UCSD-AML1 (cell line): ENCODE results near the gene RNF115.

Experiments used
- DNase-seq: peaks from one replicate; lab custom pipeline; 2025; ENCODE audit not compliant: unreplicated experiment; lab: John Stamatoyannopoulos, UW

RNF115 gene

DNA sequence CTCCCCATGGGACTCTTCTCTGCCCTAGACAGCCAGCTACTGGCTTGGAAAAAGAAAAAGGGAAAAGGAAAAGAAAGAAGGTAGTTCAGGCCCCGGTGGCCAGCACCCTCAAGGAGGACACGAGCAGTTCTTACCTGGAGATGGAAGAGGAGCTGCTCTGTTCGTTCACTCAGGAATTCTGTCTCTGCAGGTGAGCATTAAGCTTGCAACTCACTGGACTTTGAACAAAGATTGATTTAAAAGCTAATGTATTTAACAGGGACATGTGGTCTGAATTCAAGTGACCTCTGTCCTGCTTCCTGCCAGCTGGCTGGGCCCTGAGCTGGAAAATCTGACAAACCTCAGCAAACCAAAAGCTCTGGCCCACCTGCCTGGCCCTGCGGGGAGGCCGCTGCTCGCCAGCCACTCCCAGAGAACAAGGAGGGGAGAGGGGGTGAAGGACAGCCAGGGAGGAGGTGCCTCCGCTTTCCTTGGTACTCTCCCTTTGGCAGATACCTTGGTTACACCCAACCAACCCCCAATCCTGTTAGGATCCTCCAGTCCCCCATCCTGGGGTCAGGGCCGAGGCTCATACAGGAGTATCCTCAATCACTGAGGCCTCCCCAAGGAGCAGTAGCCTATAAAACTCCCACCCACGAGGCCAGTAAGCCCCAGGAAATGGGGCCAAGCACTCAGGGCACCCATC, 116.6 kb downstream of the RNF115 start, which contains the start of gene PDZK1:
TSS of gene PDZK1 (minus strand) at position 186 of the 685 bp plus-strand sequence. CDS start 19,347 bp downstream, outside the sequence.
- DNase-seq: no peak

DNA sequence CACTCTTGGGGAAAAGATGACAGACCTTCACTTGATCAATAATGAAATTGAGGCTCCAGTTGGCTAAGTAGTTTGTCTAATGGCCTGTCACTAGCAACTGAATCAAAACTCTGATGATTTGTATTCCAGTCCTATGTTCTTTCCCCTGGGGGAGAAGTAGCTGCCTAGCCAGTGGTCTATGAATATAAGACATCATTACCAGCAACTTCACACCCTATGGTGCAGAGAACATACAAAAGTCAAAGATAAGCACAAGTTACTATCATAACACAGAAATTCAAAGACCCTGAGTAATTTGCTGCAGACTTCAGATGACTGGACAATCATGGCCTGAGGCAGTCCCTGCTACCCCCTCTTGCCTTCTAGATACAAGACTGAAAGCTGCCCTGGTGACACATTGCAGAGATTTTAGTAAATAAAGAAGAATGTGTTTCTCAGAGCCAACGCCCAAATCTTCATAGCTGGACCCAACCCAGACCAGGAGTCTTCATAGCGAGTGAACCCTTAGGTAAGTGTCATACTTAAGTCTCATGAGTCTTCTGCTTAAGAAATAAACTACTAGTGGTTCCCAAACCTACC, 117.7 kb downstream of the RNF115 start:
- no peak for DNase-seq

DNA sequence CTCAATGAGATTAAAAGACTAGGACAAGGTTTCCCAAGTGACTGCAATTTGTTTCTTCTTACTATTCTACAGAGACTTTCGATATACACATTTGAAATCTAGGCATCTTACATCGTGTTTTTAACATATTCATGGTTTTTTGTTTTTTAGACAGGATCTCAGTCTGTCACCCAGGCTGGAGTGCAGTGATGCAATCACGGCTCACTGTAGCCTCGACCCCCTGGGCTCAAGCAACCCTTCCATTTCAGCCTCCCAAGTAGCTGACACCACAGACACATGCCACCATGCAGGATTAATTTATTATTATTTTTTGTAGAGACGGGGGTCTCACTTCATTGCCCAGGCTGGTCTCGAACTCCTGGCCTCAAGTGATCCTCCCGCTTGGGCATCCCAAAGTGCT, 118.3 kb downstream of the RNF115 start:
- no peak for DNase-seq

DNA sequence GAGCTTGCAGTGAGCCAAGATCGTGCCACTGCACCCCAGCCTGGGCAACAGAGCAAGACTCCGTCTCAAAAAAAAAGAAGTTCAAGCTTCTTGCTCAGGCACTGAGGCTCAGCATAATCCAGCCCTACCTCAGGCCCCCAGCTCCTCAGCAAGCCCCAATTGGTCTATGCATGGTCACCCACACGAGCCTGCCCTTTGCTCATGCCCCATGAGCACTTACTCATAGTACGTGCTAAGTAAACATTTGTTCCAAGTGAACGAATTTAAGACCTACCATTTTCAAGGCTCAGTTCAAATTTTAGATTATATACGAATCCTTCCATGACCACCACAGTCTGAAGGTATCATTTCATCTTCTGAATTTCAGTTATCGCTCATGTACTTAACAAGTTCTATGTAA, 121.1 kb downstream of the RNF115 start:
- no peak for DNase-seq

DNA sequence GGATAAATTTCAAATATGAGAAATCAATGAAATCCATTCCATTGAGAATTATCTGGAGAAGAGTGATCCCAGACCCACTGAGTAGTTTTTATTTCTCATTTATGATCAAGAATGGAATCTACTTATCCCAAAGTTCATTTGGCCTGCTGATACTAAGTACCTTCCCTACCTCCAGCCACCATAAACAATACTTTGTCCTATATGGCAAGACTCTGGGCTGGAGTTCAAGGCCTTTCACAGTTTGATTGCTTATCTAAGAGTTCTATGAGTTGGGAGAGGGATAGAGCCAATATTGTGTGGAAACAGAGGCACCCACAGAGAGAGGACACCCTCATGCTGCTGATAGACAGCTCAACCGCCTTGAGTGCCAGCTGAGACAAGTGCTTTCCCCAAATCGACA, 121.8 kb downstream of the RNF115 start:
- no peak for DNase-seq

DNA sequence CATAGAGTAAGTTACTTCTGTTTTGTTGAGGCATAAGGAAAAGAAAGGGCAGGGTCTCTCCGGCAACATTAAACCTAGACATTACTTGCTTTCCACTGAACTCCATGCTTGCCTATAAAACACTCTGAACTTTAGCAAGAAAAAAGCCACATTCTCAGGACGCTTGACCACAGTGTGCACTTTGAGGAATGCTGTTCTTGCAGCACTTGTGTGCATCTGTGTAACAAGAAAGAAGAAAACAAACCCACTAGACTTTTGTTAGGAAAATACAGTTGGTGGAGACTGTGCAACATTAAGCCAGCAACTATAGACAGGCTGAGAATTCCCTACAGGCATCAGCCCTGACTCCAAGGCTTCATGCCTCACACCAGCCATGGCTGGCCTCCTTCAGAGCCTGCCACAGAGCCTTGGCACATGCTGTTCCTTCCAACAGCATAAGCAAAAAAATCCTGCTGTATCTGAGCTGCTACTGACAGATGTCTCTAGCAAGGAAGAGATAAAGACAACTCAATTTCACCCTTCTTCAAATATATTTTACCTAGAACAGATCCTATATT, 122.5 kb downstream of the RNF115 start:
- DNase-seq: no peak

DNA sequence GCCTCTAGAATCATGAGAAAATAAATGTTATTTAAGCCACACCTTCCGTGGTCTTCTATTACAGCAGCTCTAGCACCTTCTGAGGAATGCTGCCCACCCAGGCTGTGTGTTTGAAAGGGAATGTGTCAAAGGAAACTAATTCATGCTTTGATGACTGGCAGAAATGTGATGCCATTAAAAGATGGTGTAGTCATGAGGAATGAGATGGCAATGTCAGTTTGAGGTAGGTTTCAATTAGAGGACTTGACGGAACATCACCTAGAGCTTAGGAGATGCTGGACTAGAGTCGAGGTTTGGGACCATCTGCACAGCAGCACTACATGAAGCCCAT, 127.3 kb downstream of the RNF115 start:
- DNase-seq: no peak

DNA sequence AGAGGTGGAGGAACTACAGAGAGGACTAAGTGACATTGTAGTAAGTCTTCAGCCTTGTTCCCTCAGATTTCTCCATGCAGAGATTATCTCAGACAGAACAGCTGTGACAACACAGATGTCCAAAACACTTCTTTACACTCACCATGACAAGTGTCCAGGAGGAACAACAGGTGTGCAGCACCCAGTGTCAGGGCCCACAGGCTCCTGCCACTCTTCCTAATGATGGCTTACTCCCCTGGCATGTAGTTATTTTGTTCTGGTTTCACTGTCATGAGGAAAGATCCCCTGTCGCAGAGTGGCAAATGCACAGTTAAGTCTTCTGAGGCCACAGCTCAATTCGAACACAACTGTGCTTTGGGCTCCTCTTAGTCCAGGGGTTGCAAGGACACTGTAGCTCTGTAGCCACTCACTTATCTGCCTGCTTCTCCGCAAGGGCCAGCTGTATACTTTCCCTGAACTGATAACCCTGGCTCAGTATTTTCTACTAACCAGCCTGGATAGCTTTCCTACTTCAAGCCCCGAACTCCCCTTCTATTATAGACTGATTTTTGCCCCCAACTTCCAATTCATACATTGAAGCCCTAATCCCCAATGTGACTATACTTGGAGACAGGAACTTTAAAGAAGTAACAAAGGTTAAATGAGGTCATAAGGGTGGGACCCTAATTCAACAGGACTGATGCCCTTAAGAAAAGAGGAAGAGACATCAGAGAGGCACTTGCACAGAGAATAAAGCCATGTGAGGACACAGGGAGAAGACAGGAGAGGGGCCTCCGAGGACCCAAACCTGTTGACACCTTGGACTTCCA, 127.9 kb downstream of the RNF115 start:
- no peak for DNase-seq

DNA sequence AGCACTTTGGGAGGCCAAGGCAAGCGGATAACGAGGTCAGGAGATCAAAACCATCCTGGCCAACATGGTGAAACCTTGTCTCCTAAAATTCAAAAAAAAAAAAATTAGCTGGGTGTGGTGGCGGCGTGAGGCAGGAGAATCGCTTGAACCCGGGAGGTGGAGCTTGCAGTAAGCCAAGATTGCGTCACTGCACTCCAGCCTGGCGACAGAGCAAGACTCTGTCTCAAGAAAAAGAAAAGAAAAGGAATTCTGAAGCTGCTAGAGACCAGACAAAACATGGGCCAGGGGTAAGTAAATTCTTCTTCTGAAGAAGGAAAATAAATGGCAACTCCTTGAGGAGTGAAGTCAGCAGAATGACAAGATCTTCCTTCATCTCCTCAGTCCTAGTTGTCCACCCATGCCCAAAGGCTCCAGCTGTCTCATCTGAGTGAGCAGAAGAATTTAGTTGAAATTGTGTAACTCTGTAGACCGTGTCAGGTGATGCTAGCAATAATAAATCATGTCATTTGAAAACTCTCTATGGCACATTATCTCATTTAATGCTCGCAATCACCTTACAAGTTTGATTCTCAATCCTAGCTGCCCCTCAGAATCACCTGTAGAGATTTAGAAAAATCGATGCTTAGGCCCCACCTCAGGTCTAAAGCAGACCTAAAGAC, 131.0 kb downstream of the RNF115 start:
- no peak for DNase-seq

DNA sequence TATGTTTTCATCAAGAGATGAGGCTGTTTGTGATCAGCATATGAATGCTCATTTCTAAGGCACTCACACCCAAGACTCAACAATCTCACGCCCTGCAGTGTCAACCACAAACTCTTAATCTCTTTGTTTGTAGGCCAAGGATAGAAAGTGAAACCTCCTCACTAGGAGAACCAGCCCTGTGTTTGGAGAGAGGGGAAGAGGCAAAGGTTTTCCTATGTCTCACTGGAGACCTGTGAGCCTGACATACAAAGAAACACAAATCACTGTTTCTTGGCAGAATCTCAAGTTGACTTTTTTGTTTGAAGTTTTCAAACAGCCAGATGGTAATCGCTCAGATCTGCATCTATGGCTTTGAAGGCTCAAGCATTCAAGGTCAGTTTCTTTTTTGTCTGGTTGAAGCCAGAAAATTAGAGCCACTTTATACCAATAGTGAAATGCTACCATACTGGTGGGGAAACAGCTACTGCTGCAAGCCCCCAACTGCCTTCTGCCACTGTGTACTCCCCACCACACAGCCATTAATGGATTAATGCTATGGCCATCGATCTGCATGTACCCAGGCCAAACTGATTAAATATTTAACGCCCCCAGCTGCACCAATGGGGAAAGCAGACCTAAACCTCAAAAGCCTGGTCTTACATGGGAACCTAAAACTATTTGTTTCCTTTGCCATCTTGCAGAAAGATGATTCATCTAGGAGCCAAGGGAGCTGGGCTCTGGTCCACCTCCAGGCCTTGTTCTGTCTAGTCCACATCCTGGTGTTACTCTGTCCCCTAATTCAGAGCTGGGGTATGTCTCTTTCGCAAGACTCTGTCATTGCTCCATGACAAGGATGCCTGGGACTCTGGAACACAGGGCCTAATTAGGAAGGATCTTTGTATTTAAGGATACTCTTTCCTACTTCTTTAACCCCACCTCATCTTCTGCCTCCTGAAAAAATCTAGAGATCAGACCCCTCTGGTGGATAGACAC, 133.0 kb downstream of the RNF115 start:
- no peak for DNase-seq

DNA sequence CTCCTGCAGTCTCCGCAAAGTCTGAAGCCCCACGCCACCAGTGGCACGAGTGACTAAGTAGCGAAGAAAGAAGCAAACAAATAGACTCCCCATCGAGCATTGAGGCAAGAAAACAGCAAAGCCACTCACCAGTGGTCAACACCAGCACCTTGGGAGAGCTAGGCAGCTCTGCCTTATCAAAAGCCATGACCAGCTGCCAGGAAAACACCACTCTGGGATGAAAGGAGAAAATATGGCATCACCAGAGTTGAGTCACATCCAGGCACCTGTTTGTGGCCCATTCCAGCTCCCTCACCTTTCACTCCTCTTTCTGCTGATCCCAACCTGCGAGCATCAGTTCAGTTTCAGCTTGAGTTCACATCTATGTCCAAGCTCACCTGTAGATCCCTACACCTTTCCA, 134.0 kb downstream of the RNF115 start:
- no peak for DNase-seq

DNA sequence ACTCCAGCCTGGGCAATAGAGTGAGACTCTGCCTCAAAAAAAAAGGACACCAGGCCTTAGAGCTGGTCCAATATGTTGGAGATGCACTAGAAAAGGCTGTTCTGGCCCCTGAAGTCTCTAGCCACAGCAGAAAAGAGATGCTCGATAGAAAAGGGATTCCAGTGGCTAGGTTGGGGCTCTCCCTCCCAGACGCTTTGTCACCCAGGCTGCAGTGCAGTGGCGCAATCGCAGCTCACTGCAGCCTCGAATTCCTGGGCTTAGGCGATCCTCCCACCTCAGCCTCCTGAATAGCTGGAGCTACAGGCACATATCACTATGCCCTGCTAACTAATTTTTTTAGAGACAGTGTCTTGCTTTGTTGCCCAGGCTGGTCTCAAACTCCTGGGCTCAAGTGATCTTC, 135.0 kb downstream of the RNF115 start:
- no peak for DNase-seq
